Measurements from ENCODE around the gene PSMD13.

PSMD13 gene

DNA sequence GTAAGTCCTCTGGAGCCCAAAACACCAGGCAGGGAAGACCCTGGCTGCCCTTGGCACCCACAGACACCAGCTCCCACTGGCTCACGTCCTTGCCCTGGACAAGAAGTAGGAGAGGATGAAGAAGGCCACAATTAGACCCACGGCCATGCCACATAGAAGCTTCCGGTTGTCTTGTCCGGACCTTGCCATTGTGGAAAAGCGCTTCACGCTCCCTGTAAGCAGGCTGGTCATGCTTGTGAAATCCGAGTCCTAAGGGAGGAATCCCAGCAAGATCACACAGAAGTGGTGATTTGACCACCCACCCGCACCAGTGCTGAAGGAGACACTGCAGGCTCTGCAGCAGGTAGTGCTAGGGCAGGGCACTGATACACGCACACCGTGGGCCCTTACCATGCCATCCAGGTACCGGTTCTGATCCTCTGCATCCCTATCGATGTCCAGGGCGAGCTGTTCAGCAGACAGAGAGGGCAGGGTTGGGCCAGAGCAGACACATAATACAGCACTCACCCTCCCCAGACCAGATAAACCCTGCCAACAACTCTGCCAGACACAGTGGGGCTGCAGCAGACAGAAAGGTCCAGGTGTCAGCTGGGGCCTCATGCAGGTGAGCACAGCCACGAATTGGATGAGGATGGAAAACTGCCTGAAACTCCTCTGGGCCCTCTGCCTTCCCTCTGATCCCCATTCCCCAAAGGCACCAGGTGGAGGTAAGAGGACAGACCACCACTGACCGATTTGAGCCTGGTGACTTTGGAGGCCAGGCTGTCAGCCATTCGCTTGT is 31.4 kb upstream of the PSMD13 start:
- DNase-seq, result no peak

DNA sequence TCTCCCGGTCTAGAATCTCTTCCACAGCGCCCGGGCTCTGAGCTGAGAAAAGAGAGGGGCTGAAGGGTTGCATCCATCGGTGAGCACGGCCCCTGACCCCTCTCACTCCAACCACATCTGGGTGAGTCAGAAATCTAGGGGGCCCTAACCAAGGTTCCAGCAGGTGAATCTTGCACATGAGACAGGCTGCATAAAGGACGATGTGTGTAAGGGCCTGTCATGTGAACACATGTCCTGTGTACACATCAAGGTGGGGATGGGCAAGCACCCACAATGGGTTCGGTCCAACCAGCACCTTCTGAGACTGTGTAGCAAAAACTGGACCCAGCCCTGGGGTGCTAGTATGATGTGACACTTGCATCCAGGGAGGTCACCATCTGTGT is 30.8 kb upstream of the PSMD13 start:
- DNase-seq, result no peak

DNA sequence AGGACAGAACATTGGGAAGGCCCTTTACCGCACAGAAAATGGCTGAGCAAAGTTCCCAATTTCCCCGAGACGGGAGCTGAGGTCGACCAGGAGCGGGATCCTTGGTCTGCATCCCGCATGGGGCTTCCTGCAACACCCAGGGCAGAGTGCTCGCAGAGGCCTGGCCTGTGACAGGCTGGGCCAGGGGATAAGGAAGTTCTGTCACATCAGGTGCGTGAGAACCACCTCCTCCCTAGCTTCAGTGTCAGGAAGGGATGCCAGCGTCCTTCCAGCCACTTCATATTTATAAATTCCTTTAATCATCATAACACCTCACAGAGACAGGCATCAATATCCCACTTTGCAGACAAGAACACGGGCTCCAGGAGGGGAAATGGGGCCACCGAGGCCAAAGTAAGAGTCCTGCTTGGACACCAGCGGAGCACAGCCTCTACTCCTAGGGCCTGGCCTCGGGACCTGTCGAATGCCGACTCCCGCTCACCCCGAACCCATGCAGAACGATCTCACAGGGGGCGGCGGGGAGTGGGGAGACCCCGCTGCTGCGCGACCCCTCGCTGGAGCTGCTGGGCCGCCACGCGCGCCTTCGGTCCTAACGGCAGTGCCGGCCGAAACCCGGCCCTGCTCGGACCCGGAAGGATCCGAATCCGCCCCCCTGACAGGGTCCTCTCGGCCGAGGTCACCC is 30.1 kb upstream of the PSMD13 start:
- DNase-seq, result no peak

- DNase-seq, result peak; percentile 95 to 96
Measured at GRCh38 chr11:207208-207862, 29.4 kb upstream of the PSMD13 start, which contains the start of the genes BET1L and RIC8A. TSS of gene BET1L (minus strand) at chr11:207399. CDS start at chr11:207321, 78 bp downstream. TSS of gene RIC8A (plus strand) at chr11:207708. CDS start at chr11:208855, 1,147 bp downstream.

- no peak for DNase-seq
Measured at GRCh38 chr11:207863-208180, 29.0 kb upstream of the PSMD13 start.

- peak; percentile 69 to 73 for DNase-seq
Measured at GRCh38 chr11:208181-208916, 28.4 kb upstream of the PSMD13 start.

DNA sequence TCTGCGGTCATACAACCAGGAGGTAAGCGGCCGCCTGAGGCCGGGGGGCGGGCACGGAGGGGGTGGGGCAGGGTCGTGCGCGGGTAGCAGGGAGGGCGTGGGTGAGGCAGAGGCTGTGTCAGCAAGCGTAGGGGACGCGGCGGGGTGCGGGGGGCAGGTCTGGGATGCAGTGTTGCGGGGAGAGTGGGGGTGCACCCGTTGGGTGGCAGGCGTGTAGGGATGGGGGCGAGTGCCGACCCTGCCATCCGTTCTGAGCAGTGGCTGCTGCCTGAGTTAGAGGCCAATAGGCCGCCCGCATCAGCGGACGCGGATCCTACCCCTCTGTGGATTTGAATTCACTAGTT is 27.9 kb upstream of the PSMD13 start:
- DNase-seq, result no peak

DNA sequence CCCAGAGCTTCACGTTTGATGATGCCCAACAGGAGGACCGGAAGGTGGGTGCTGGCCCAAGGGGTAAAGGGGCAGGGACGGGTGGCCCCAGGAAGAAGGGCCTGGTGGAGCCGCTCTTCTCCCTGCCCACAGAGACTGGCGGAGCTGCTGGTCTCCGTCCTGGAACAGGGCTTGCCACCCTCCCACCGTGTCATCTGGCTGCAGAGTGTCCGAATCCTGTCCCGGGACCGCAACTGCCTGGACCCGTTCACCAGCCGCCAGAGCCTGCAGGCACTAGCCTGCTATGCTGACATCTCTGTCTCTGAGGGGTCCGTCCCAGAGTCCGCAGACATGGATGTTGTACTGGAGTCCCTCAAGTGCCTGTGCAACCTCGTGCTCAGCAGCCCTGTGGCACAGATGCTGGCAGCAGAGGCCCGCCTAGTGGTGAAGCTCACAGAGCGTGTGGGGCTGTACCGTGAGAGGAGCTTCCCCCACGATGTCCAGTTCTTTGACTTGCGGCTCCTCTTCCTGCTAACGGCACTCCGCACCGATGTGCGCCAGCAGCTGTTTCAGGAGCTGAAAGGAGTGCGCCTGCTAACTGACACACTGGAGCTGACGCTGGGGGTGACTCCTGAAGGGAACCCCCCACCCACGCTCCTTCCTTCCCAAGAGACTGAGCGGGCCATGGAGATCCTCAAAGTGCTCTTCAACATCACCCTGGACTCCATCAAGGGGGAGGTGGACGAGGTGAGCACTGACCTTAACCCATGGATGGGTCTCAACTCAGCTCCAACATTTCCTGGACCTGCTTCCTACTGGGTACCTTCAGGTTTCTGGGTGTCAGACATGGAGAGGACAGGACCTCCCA is 27.3 kb upstream of the PSMD13 start:
- DNase-seq, result no peak

DNA sequence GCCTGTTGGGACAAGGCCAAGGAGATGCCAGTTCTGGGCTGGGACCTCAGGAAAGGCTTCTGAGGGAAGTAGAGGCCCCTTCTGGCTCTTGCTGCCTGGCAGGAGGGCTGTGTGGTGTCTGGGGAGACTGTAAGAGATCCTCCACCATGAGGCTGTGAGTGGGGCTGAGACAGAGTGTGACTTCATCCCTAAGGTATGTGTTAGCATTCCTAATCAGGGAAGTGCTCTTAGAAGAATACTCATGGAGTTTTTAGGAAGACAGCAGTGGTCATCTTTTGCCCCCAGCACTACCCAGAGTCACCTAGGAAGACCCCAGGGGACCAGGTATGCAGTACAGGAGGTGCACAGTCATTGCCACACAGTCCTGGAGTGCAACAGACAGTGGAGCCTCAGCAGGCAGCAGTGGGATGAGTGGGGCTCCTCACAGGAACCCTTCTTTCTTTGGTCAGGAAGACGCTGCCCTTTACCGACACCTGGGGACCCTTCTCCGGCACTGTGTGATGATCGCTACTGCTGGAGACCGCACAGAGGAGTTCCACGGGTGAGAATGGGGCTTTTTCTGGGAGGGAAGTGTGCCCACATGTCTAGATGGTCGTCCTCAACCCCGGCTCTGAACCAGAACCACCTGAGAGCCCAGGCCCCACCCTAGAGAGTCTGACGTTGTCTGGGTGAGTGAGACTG is 26.5 kb upstream of the PSMD13 start:
- no peak for DNase-seq

DNA sequence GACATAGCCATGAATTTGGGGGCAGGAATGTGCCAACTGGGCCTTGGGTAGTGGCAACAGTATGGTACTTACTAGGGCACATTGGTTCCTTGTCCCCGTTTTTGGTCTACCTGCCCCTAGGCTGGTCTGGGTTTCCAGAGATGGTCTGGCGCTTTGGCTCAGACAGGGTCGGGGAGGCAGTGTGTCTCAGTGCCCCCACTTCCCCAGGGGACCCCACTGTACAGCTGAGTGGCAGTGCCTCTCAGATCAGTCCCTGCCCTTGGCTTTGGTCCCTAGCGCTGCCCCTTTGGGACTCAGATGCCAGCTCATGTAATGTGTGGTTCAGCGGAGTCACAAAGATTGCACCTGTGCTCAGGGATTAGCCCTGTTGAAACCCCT is 26.0 kb upstream of the PSMD13 start:
- DNase-seq, result no peak

- no peak for DNase-seq
Measured at GRCh38 chr11:211295-211694, 25.5 kb upstream of the PSMD13 start.

GRCh38 chr11:211741-212140 is 25.0 kb upstream of the PSMD13 start:
- no peak for DNase-seq

DNA sequence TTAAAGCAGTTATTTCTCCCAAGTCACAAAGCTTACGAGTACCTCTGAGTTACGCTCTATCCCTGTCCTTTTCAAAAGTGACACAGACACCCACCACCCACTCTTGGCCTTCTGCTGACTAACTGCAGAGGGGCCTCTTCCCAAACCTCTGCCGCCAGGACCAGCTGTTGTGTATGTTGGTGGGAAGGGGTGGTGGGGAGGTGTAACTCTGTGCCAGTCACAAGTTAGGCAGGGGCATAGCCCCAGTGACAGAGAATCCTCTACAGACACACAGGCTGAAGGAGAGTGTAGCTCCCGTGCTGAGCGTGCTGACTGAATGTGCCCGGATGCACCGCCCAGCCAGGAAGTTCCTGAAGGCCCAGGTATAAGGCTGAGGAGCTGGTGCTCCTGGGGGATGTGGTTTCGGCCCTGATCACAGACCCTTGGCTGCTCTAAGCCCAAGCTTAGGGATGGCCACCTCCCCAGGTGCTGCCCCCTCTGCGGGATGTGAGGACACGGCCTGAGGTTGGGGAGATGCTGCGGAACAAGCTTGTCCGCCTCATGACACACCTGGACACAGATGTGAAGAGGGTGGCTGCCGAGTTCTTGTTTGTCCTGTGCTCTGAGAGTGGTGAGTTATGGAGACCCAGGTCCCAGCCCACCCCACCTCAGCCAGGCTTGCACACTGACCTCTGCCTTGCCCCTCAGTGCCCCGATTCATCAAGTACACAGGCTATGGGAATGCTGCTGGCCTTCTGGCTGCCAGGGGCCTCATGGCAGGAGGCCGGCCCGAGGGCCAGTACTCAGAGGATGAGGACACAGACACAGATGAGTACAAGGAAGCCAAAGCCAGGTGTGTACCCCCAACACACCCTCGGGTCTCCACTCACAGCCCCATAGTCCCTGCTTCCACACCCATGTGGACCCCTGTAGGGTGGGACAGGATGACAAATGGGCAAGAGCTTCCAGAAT is 24.4 kb upstream of the PSMD13 start:
- no peak for DNase-seq

GRCh38 chr11:213111-213510 is 23.7 kb upstream of the PSMD13 start:
- no peak for DNase-seq

DNA sequence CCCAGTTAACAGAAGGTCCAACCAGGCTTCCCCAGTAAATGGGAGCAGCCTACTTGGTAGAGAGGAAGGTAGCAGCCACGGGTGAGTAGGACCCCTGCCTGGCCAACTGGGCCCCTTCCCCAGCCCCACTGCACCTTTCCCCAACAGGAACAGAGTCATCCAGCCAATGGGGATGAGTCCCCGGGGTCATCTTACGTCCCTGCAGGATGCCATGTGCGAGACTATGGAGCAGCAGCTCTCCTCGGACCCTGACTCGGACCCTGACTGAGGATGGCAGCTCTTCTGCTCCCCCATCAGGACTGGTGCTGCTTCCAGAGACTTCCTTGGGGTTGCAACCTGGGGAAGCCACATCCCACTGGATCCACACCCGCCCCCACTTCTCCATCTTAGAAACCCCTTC is 22.7 kb upstream of the PSMD13 start:
- no peak for DNase-seq

- no peak for DNase-seq
Measured at GRCh38 chr11:215581-216037, 21.2 kb upstream of the PSMD13 start.

DNA sequence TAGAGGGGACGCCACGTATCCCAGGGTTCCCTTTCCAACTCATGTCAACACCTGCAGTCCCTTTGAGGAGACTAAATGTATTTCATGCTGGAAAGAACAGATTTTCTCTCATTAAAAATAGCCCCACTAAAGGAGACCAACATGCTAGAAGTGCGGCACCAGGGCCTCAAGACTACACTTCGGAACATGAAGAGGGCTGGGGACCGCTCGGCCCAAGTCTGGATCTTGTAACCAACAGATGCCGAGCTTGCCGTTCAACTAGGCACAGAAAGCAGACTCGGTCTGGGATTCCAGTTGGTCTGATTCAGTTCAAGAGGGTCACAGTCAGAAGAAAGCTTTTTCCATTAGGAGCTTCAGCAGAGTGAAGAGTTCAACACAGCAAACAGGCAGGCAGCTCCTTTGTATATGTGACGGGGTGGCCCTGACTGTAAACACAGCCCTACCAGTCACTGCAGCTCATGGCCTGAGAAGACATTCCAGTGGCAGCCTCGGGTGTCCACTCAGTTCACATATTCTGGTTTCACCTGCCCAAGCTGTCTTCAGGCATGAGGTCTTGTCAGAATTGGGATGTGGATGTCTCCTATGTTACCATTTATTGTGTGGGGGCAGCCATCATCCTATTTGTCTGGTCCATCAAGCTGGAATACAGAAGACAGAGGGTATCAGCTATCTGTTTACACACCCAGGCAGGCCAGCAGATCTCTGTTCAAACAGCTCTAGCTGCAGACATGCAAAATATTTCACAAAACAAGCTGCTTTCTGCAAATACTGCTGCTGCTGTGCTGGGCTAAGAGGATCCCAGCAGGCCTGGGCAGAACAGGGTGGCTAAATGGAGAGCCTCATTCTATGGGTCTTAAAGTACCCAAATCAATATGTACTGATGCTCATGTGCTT is 20.4 kb upstream of the PSMD13 start:
- DNase-seq, result no peak

DNA sequence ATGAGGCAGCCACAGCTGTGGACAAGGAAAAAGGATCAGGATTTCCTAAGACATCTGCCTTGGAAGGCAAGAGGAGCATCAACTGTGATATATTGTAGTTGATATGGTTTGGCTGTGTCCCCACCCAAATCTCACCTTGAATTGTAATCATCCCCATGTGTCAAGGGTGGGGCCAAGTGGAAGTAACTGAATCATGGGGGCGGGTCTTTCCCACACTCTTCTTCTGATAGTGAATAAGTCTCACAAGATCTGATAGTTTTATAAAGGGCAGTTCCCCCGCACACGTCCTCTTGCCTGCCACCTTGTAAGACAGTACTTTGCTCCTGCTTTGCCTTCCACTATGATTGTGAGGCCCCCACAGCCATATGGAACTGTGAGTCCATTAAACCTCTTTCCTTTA is 19.1 kb upstream of the PSMD13 start:
- DNase-seq, result no peak

GRCh38 chr11:218815-219593 is 17.8 kb upstream of the PSMD13 start:
- DNase-seq, result no peak

Measured in activated CD4-positive, alpha-beta T cell treated with anti-CD3 and anti-CD28 coated beads, Interleukin-2, amount 50 U/mL, for 4 hours (primary cell).